ENCODE measurements around the gene SERPINB10. TPM values are rescaled to one million over a fixed set of nuclear protein-coding genes. Genes with fewer than 3 reads are reported as not detected.

SERPINB10 gene
- polyA plus RNA-seq, 3 donors: 1.3 to 2.0 (median 1.3) TPM

GRCh38 chr18:63889626-63890025, 18.1 kb upstream of the SERPINB10 start:
- intact Hi-C loops (cut with micrococcal nuclease): loop anchor here in 1 of 2 donors (5.0 kb wide), 2 partner anchors 43 to 88 kb away; no protein-coding TSS in a partner anchor
- peak overlapping the region; percentile 28 for H3K9ac ChIP-seq (ENCODE audit: insufficient read depth, low read length, poor library complexity, severe bottlenecking)
- H3K4me2 ChIP-seq (replicated peaks; ENCODE audit: extremely low read depth, low read length, poor library complexity, severe bottlenecking): peak overlapping the region; percentile 74
- Mint-ChIP-seq H3K27ac (peak overlapping the region; percentile 80 to 98 (median 96)), H3K4me1 (peaks cover 71% of the 10 kb centered on the region), H3K4me3 (peak overlapping the region; percentile 61 to 86), H3K36me3 (peaks cover 4 to 13% of the 10 kb centered on the region in 2 donors), H3K27me3 (ENCODE audit: low read depth in 3 of 3) (no peaks in the 10 kb centered on the region), H3K9me3 (no peaks in the 10 kb centered on the region)
- peak overlapping the region in 2 of 3 experiments; percentile 40 to 70 for H3K4me3 ChIP-seq (replicated peaks in 1 of 3; ENCODE audit: low read depth in 2 of 3, low read length in 3 of 3)
- DNase-seq: peak; percentile 56 to 96 (median 69)
- H3K36me3 ChIP-seq (replicated peaks in 1 of 2; ENCODE audit: control insufficient read depth in 1 of 2, insufficient read depth in 2 of 2, low read length in 2 of 2): no peaks in the 10 kb centered on the region
- TF ChIP-seq CTCF (IDR thresholded peaks at IDR 0.05): no peak
- peaks cover 63% of the 10 kb centered on the region for H3K79me2 ChIP-seq (ENCODE audit: insufficient read depth, low read length)
- H3K27ac ChIP-seq (ENCODE audit: low read depth in 1 of 2, low read length in 2 of 2): peak overlapping the region; percentile 60 to 91
- no peaks in the 10 kb centered on the region for H3K27me3 ChIP-seq (ENCODE audit: control insufficient read depth in 2 of 2, insufficient read depth in 2 of 2, low read length in 2 of 2)
- H3K4me1 ChIP-seq (ENCODE audit: control insufficient read depth in 1 of 2, insufficient read depth in 2 of 2, low read length in 2 of 2): peaks cover 69 to 82% of the 10 kb centered on the region in 2 donors
- no peaks in the 10 kb centered on the region for H4K20me1 ChIP-seq (ENCODE audit: insufficient read depth, low read length)
- H3K9me3 ChIP-seq (replicated peaks in 1 of 2; ENCODE audit: control insufficient read depth in 1 of 2, insufficient read depth in 1 of 2, low read length in 2 of 2): no peaks in the 10 kb centered on the region
- H2AFZ ChIP-seq (ENCODE audit: insufficient read depth, low read depth, low read length, poor library complexity, severe bottlenecking): no peak overlapping the region
- no CpG with 5 or more reads among the region's 2 CpGs for WGBS (ENCODE audit: insufficient coverage)

GRCh38 chr18:63890237-63890949, 17.4 kb upstream of the SERPINB10 start:
- no peak for DNase-seq
- no peaks in the 10 kb centered on the region for H3K27me3 Mint-ChIP-seq (ENCODE audit: low read depth in 3 of 3)
- Histone ChIP-seq H4K20me1 (ENCODE audit: insufficient read depth, low read length) (no peaks in the 10 kb centered on the region), H3K36me3 (replicated peaks in 1 of 2; ENCODE audit: control insufficient read depth in 1 of 2, insufficient read depth in 2 of 2, low read length in 2 of 2) (no peaks in the 10 kb centered on the region), H3K79me2 (ENCODE audit: insufficient read depth, low read length) (peaks cover 71% of the 10 kb centered on the region), H3K27ac (ENCODE audit: low read depth in 1 of 2, low read length in 2 of 2) (peak overlapping the region; percentile 60 to 91), H3K4me3 (replicated peaks in 1 of 3; ENCODE audit: low read depth in 2 of 3, low read length in 3 of 3) (peak overlapping the region in 2 of 3 experiments; percentile 40 to 70), H3K9ac (ENCODE audit: insufficient read depth, low read length, poor library complexity, severe bottlenecking) (peak overlapping the region; percentile 28), H3K4me2 (replicated peaks; ENCODE audit: extremely low read depth, low read length, poor library complexity, severe bottlenecking) (peak overlapping the region; percentile 74), H3K27me3 (ENCODE audit: control insufficient read depth in 2 of 2, insufficient read depth in 2 of 2, low read length in 2 of 2) (no peaks in the 10 kb centered on the region), H3K9me3 (replicated peaks in 1 of 2; ENCODE audit: control insufficient read depth in 1 of 2, insufficient read depth in 1 of 2, low read length in 2 of 2) (no peaks in the 10 kb centered on the region), H3K4me1 (ENCODE audit: control insufficient read depth in 1 of 2, insufficient read depth in 2 of 2, low read length in 2 of 2) (peaks cover 75 to 90% of the 10 kb centered on the region in 2 donors), H2AFZ (ENCODE audit: insufficient read depth, low read depth, low read length, poor library complexity, severe bottlenecking) (no peak overlapping the region)
- no peak for TF ChIP-seq CTCF (IDR thresholded peaks at IDR 0.05)
- peak overlapping the region in 1 of 2 donors; percentile 86 for H3K4me3 Mint-ChIP-seq
- peaks cover 4 to 13% of the 10 kb centered on the region in 2 donors for H3K36me3 Mint-ChIP-seq
- intact Hi-C loops (cut with micrococcal nuclease): loop anchor here in 1 of 2 donors (5.0 kb wide), 2 partner anchors 42 to 87 kb away; no protein-coding TSS in a partner anchor
- H3K27ac Mint-ChIP-seq: peak overlapping the region; percentile 80 to 98 (median 96)
- H3K9me3 Mint-ChIP-seq: no peaks in the 10 kb centered on the region
- 92% methylated on average over 2 of the region's 6 CpGs for WGBS (ENCODE audit: insufficient coverage)
- peaks cover 79% of the 10 kb centered on the region for H3K4me1 Mint-ChIP-seq
